Cardiac atrium fibroblast (primary cell): Measurements from ENCODE around the gene APBB2. TPM values are rescaled to one million over a fixed set of nuclear protein-coding genes. Genes with fewer than 3 reads are reported as not detected.

ENCODE experiments used
- total RNA-seq: library from RNA; depleted of rRNA; stranded (reverse); fragments of >200 nt; gene quantifications from 2 replicates; pipeline ENCODE4 v1.2.3, GENCODE V29; 2015

Gene APBB2
- 66.4 and 97.1 TPM in 2 replicates for total RNA-seq

GRCh38 chr4:41214136-41214824, at the start of gene APBB2:
Gene APBB2 (minus strand): TSS chr4:41214542. CDS start chr4:41033254, 181,288 bp downstream.

GRCh38 chr4:41256740-41257256, 42.5 kb upstream of the APBB2 start, which contains the start of gene UCHL1:
Gene UCHL1 (plus strand): TSS chr4:41256928. CDS start chr4:41256977, 49 bp downstream.

Other genes starting within 250 kb of the APBB2 start
- 464 and 711 TPM in 2 replicates for gene UCHL1, start 42.4 kb upstream of the APBB2 start, total RNA-seq